NCI-H345 (cell line): ENCODE results near the gene SUN3.
A peak's percentile ranks its signal among the peaks of the same experiment; 100 is the strongest.
"Not testable (repeated sequence)": the region's sequence is repeated elsewhere in the genome, so short reads cannot be mapped to it uniquely, and the experiment has no call there.

ENCODE experiments used
- DNase-seq: peaks from one replicate; lab custom pipeline; 2025; lab: John Stamatoyannopoulos, UW

SUN3 gene

DNA sequence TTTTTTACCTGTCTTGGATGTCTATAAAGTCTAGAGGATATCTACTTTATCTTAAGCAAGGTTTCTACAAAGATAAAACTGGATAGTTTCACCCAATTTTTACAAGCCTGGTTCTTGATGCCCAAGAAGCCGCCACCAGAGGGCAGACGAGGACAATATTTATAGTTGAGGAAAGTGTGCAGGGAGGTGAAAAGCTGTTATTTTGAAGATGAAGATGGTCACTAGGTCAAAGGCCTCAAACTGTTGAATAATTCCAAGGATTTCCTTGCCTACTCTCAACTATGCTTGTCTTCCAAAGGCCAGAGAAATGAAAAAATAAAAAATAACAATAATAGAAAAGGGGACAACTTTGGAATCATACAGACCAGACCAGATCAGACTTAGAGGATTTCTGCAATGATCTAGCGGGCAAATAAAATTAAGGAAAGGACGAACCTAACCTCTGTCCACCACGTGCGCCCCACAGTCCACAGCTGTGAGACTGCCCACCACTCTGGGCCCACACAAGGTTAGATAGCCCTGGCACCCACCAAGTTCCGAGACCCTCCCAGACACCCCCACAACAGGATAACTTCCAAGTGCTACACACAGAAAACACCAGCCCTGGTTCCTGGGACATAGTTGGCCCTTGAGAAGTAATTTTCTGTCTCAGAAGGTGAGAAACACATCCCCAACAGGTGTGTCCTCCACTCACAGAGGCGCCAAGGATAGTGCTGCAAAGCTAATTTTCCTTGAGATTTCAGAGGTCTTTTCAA lies 83.5 kb downstream of the SUN3 start:
- peak; percentile 55 for DNase-seq

GRCh38 chr7:47944536-47945260 lies 84.2 kb downstream of the SUN3 start:
- DNase-seq, result no peak

DNA sequence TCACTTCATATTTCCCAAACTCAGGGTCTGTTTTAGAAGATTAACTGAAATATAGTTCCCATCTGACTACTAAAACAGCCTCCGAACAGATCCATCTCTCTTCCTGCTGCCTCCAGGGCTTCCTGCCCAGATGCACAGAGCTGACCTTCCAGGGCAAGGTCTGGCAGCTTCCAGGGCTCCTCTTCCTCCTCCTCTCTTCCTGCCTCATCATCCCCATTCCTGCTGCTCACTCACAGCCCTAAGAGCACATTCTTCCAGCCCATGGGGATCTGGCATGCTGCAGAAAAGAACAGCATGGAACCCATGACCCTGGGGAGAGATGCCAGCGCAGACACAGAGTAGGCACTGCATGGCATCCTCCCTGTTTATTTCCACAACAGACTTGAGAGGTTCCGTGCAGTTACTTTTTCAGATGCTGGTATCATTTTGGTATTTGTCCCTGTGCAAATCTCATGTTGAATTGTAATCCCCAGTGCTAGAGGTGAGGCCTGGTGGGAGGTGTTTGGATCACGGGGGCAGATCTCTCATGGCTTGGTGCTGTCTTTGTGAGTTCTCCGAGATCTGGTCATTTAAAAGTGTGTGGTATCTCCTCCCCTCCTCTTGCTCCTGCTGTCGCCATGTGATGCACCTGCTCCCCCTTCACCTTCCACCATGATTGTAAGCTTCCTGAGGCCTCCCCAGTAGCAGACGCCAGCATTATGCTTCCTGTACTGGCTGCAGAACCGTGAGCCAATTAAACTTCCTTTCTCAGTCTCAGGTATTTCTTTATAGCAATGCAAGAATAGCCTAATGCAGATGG lies 85.0 kb downstream of the SUN3 start:
- DNase-seq, result no peak

- DNase-seq, result not testable (repeated sequence)
Measured at GRCh38 chr7:47942651-47943050, 86.3 kb downstream of the SUN3 start.

DNA sequence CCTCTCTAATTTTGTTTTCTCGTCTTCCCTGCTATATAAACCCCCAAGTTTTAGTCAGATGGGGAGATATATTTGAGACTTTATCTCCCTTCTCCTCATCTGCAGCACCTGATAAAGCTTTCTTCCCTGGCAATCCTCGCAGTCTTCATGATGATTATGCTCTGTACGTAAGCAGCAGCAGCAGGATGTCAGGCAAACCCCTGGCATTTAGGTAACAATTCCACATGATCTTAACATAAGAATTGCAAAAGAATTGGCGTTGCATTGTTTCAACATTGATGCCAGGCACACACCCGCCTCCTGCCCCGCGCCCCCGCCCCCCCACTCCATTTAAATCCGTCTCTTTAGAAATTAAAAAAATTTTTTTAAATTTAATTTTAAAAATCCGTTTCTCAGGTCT lies 86.8 kb downstream of the SUN3 start:
- no peak for DNase-seq

DNA sequence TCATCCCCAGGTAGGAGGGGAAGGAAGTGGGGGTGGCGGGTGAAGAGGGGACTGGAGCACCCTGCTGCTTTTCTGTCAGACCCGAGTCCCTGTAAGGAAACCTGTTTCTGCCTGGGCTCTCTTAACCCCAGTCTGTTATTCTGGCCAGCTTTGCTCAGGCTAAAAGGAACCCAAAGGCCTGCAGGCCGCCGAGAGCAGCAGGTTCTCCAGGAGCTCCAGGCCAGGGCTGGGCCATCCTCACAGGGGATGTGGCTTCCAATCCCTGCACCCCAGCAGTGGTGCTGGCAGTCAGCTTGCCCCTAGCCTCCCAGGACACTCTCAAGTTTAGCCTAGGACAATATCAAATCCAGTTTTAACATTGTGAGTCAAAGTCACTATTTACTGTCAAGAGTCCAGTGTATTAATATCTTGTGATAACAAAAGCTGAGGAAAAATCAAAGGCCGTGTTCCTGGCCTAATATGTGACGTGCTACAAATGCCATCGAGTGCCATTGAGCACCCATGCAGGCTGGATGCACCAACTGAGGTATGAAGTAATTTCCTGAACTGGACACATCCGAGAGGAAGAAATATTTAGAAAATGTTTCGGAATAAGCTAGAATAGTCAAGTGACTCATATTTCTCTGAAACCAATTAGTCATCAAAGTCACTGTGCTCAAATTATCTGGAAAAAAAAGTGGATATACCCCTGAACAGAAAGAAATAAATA lies 87.6 kb downstream of the SUN3 start:
- no peak for DNase-seq

- no peak for DNase-seq
Measured at GRCh38 chr7:47940088-47941013, 88.6 kb downstream of the SUN3 start.

GRCh38 chr7:47939425-47940036 lies 89.4 kb downstream of the SUN3 start:
- DNase-seq, result no peak

GRCh38 chr7:47938574-47939165 lies 90.2 kb downstream of the SUN3 start:
- DNase-seq, result no peak

- DNase-seq, result no peak
Measured at GRCh38 chr7:47937711-47938573, 91.0 kb downstream of the SUN3 start.
